NCI-H82 (cell line): Measurements from ENCODE around the gene ERLEC1.
"Not testable (repeated sequence)": the region's sequence is repeated elsewhere in the genome, so short reads cannot be mapped to it uniquely, and the experiment has no call there.

Source experiments
- DNase-seq: peaks from one replicate; lab custom pipeline; 2025; lab: John Stamatoyannopoulos, UW

ERLEC1 gene

GRCh38 chr2:53786705-53787613 is at the start of gene ERLEC1, which contains the start of gene ASB3:
Gene ERLEC1, plus strand, starts transcription at chr2:53787044. Its CDS starts 167 bp downstream, at chr2:53787211.
Gene ASB3, minus strand, starts transcription at chr2:53786953. Its CDS starts 21,381 bp downstream, at chr2:53765572.
- peak; percentile 96 for DNase-seq

GRCh38 chr2:53737091-53737490 is 49.8 kb upstream of the ERLEC1 start:
- DNase-seq: no peak

- no peak for DNase-seq
Observed at GRCh38 chr2:53739032-53739431, 47.8 kb upstream of the ERLEC1 start.

GRCh38 chr2:53740170-53740569 is 46.7 kb upstream of the ERLEC1 start:
- peak; percentile 56 for DNase-seq

- no peak for DNase-seq
Observed at GRCh38 chr2:53744395-53745065, 42.3 kb upstream of the ERLEC1 start.

GRCh38 chr2:53750041-53750768 is 36.6 kb upstream of the ERLEC1 start:
- DNase-seq: no peak

- peak; percentile 31 for DNase-seq
Observed at GRCh38 chr2:53751728-53752127, 35.1 kb upstream of the ERLEC1 start.

- no peak for DNase-seq
Observed at GRCh38 chr2:53752385-53752784, 34.5 kb upstream of the ERLEC1 start.

GRCh38 chr2:53753041-53753440 is 33.8 kb upstream of the ERLEC1 start:
- DNase-seq: peak; percentile 29

- DNase-seq: no peak
Observed at GRCh38 chr2:53755121-53755520, 31.7 kb upstream of the ERLEC1 start.

GRCh38 chr2:53756644-53757043 is 30.2 kb upstream of the ERLEC1 start:
- no peak for DNase-seq

- not testable (repeated sequence) for DNase-seq
Observed at GRCh38 chr2:53757206-53757605, 29.6 kb upstream of the ERLEC1 start.

GRCh38 chr2:53765767-53766166 is 21.1 kb upstream of the ERLEC1 start:
- DNase-seq: no peak

- peak; percentile 94 for DNase-seq
Observed at GRCh38 chr2:53767405-53768241, 19.2 kb upstream of the ERLEC1 start, which contains the start of gene CHAC2. Gene CHAC2, plus strand, starts transcription at chr2:53767804. Its CDS starts 83 bp downstream, at chr2:53767887.

- peak; percentile 80 for DNase-seq
Observed at GRCh38 chr2:53768242-53768542, 18.7 kb upstream of the ERLEC1 start.

- no peak for DNase-seq
Observed at GRCh38 chr2:53769318-53769945, 17.4 kb upstream of the ERLEC1 start.

- DNase-seq: peak; percentile 5
Observed at GRCh38 chr2:53770264-53770663, 16.6 kb upstream of the ERLEC1 start.

- peak; percentile 15 for DNase-seq
Observed at GRCh38 chr2:53777134-53777533, 9.7 kb upstream of the ERLEC1 start.

GRCh38 chr2:53778536-53779162 is 8.2 kb upstream of the ERLEC1 start:
- no peak for DNase-seq

- peak; percentile 80 for DNase-seq
Observed at GRCh38 chr2:53780056-53780455, 6.8 kb upstream of the ERLEC1 start.

- peak; percentile 32 for DNase-seq
Observed at GRCh38 chr2:53782676-53783075, 4.2 kb upstream of the ERLEC1 start.
